ENCODE results near the gene FGF2.
"Not testable (repeated sequence)": the region's sequence is repeated elsewhere in the genome, so short reads cannot be mapped to it uniquely, and the experiment has no call there.

Gene FGF2

GRCh38 chr4:122851568-122851967, 24.9 kb downstream of the FGF2 start:
- no peak for DNase-seq

DNA sequence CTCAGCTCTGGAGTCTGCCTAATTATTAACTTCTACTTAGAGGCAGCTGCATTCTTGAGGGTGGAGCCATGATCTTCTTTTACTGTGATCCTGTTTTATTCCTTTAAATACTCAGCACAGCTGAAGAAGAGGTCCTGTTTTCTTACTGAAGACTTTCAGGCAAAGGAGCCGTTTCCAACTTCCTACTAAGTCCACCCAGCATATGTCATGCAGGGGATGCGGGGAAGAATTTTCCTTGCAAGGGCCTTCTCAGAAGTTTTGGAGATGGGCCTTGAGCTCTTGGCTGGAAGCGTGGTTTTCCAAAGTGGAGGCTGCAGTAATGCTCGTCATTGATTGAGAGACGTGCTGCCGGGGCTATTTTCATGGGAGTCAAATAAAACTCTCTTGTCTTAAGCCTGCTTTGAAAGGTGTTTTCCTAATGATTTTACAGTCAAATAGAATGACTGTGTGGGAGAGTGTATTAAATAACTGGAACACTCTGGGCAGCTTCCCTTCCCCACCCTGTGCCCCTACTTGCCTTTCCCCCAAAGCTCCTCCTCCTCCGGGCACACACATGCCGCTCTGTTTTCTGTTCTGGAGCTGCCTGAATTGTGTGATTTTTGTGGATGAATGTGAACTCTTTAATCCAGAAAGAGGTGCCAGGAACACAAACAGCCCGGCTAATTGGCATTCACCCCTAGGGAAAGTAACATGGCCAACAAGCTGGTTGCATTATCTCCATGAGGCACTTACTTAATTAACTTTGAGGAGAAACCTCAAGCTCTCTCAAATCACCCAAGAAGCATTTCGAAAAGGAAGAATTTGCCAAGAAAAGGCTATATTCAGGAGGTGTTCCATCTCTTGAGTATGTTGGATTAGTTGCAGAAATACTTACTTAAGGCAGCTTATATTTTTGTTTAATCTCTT, 28.1 kb downstream of the FGF2 start:
- DNase-seq, result no peak

- no peak for DNase-seq
Measured at GRCh38 chr4:122855353-122855890, 28.8 kb downstream of the FGF2 start.

DNA sequence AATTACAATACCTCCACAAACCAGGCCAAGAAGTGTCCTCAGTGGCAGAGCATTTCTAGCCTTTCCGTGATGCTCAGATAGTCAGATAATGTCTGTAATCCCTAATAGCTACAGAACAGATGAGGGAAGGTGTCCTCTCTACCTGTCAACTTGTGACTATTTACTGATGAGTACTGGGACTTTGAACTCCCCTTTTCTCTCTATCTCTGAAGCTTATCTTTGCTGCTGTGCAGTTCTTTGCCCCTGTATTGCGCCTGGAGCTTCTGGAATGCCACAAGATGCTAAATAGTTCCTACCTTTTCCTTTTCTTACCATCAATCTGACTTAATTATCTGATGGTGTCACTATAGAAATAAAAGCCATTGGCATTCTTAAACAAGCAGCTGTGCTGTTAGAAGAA, 30.5 kb downstream of the FGF2 start:
- no peak for DNase-seq

DNA sequence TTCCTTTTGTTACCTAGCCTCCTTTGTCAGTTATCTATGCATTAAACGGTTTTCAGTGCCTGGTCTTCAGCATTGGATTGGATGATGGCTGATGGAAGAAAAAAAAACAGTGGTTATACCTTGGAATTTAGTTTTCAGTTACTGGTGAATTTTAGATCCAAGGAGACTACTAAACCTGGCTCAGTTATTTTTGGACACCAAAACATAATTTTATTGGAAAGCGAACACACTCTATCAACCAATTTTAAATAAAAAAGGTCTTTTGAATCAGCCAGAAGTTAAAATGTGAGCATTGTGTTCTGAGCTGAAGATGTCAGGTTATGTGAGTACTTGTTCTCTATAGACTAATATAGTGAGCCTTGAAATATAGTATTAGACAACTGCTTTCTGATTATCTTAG, 32.1 kb downstream of the FGF2 start:
- no peak for DNase-seq

- DNase-seq, result no peak
Measured at GRCh38 chr4:122861172-122861943, 34.7 kb downstream of the FGF2 start.

DNA sequence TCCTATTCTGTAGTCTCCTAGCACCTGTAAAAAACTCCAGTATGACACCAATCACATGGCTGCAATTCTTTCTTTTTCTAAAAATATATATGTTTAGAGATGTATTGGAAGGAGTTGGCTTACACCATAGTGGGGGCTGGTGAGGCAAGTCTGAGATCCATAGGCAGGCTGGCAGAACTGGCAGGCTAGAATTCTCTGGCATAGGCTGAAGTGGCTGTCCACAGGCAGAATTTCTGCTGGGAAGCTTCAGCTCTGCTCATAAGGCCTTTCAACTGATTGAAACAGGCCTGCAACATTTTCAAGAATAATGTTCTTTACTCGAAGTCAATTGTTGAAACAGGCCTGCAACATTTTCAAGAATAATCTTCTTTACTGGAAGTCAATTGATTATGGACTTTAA, 37.0 kb downstream of the FGF2 start:
- no peak for DNase-seq

DNA sequence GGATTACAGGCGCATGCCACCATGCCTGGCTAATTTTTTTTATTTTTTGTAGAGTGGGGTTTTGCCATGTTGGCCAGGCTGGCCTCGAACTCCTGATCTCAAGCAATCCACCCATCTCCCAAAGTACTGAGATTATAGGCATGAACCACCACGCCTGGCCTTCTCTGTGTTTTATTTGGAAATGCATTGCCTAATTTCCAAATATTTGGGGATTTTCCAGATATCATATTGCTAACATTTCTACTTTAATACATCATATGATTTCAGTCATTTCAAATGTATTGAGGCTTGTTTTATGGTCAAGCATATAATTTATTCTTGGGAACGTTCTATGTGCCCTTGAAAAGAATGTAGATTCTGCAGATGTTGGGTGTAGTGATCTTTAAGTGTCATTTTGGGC, 38.8 kb downstream of the FGF2 start:
- no peak for DNase-seq

DNA sequence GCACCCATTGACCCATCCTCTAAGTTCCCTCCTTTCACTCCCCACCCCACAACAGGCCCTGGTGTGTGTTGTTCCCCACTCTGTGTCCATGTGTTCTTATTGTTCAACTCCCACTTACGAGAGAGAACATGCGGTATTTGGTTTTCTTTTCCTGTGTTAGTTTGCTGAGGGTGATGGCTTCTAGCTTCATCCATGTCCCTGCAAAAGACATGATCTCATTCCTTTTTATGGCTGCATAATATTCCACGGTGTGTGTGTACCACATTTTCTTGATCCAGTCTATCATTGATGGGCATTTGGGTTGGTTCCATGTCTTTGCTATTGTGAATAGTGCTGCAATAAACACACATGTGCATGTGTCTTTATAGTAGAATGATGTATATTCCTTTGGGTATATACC, 41.6 kb downstream of the FGF2 start:
- DNase-seq, result not testable (repeated sequence)

DNA sequence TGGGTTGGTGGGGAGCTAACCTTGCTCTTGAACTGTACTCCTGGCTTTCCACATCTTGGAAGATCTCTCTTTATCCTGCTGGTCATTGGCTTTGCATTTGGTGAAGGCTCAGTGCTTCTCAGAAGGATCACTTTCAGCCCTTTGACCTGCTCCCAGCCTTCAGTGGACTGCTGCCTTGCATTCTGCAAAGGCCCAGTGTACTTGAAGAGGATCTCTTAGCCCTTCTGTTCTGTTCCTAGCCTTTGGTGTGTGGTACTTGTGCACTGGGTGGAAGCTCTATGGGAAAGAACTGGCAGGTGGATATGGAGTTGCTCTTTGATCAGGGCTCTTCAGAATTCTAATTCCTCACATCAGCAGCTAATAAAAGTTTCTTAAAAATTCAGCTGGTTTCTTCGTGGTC, 46.5 kb downstream of the FGF2 start:
- DNase-seq, result no peak

DNA sequence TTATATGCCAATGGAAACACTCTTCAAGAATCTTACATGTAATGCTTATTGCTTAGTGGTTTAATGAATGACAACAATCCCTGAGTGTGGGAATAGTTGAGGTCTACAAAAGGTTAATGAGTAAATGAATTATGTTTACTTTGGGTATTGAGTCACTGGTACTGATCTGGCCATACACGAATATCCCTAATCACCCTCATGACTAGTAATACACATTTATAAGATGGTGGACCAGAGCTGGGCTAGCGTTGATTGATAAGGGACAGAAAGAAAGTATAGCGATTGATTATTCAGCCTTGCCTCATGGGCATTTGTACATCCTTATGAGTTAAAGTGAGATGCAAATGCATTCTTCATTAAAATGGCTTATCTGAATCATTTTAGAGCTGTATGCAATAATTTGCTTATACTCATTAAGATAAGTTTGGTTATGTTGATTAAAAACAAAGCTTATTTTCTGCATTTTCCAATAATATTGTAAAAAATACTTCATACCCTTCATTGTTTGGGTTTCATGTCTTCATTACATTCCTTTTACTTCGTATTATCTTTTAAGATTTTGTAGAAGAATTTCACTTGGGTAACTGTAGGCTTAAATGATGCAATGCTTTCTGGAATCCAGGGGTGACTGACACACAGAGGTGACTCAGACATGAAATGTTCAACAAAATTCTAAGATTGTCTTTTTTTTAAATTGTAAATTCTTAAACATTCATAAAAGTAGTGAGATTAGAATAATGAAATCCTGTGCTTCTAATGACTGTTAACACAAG, 47.4 kb downstream of the FGF2 start:
- no peak for DNase-seq

GRCh38 chr4:122875949-122876348, 49.3 kb downstream of the FGF2 start:
- no peak for DNase-seq

DNA sequence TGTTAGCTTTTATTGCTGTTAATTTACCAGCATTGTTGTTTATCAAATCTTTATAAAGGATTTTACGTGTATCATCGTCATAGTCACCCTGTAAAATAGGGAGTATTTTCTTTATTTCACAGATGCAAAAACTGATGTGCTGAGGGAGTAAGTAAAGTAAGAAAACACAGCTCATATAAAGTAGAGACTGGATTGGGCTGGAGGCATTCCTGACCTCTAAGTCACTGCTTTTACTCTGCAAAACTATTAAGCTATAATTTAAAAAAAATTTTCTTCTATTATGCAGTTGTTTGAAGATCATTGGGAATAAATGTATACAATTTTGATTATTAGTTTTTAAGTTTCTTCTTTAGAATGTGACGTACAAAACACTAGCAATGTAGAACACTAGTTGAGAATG, 49.8 kb downstream of the FGF2 start:
- no peak for DNase-seq

- DNase-seq, result no peak
Measured at GRCh38 chr4:122879001-122879400, 52.4 kb downstream of the FGF2 start.

DNA sequence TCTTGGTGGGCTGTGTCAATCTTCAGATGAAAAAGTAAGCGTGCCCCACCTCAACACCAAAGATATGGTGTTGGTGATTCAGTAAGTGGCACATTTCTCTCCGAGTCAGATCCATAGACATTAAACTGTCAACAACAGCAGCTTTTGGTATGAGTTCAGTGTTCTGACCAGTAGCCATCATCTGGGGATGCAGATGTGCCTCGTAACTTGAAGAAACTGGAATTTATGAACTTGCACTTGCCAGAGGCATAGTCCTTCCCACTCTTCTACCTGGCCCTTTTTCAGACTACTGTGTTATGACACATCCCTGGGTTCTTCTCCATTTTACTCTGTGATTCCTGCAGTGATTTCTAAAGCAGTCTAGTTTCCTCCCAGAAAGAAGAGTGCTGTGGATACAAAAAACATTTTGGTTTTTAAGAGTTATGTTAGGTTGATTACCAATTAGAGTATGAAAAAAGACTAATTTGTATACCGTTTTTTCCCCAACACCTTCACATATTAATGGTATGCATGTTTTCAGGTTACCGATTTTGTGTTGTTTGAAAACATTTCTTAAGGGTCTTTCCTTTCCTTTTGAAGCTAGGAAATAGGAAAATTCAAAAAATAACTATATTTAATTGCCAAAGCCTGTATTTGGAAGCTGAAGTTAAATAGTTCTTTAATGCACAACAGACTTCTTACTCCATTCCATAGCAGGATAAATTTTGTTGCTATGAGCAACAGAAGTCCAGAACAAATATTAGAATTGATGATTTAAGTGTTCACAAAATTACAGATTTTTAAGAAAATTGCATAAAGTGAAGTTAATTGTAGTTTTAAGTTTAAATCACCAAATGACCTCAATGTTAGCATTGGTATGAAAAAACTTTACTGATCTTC, 56.5 kb downstream of the FGF2 start:
- no peak for DNase-seq

DNA sequence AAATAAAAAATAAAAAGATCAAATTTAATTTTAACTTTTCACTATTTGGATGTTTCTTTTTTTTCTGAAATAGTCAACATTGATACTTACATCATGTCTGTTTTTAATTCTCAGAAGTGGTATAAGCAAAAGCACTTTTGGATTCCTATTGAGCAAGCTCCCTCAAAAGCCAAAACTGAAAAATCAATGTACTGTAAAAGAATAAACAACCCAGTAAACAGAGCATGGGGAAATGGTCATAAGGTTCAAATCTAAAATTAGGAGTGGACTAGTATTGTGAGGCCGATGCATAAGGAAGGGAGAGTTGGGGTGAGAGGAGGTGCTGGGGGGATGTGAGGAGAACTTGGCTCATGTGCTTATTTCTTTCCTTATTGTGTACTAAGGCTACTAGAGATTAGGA, 57.9 kb downstream of the FGF2 start:
- no peak for DNase-seq

- no peak for DNase-seq
Measured at GRCh38 chr4:122889726-122890125, 63.1 kb downstream of the FGF2 start.

GRCh38 chr4:122890147-122890795, 63.6 kb downstream of the FGF2 start:
- no peak for DNase-seq

- DNase-seq, result no peak
Measured at GRCh38 chr4:122894827-122895226, 68.2 kb downstream of the FGF2 start.

DNA sequence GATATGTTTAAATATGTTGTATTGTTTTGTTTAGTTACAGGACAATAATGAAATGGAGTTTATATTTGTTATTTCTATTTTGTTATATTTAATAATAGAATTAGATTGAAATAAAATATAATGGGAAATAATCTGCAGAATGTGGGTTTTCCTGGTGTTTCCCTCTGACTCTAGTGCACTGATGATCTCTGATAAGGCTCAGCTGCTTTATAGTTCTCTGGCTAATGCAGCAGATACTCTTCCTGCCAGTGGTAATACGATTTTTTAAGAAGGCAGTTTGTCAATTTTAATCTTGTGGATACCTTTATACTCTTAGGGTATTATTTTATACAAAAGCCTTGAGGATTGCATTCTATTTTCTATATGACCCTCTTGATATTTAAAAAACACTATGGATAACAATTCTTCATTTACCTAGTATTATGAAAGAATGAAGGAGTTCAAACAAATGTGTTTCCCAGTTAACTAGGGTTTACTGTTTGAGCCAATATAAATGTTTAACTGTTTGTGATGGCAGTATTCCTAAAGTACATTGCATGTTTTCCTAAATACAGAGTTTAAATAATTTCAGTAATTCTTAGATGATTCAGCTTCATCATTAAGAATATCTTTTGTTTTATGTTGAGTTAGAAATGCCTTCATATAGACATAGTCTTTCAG, 68.8 kb downstream of the FGF2 start:
- DNase-seq, result no peak

- no peak for DNase-seq
Measured at GRCh38 chr4:122896270-122896669, 69.6 kb downstream of the FGF2 start.
